ENCODE measurements around the gene DSCAML1. TPM values are rescaled to one million over a fixed set of nuclear protein-coding genes. Genes with fewer than 3 reads are reported as not detected.

Gene DSCAML1
- total and polyA plus RNA-seq, 10 of the 15 experiments (the other 5 are each of a cell fraction or from before 2014, with no cell fraction given): 0.03 to 0.18 (median 0.06) TPM; not detected in 1

DNA sequence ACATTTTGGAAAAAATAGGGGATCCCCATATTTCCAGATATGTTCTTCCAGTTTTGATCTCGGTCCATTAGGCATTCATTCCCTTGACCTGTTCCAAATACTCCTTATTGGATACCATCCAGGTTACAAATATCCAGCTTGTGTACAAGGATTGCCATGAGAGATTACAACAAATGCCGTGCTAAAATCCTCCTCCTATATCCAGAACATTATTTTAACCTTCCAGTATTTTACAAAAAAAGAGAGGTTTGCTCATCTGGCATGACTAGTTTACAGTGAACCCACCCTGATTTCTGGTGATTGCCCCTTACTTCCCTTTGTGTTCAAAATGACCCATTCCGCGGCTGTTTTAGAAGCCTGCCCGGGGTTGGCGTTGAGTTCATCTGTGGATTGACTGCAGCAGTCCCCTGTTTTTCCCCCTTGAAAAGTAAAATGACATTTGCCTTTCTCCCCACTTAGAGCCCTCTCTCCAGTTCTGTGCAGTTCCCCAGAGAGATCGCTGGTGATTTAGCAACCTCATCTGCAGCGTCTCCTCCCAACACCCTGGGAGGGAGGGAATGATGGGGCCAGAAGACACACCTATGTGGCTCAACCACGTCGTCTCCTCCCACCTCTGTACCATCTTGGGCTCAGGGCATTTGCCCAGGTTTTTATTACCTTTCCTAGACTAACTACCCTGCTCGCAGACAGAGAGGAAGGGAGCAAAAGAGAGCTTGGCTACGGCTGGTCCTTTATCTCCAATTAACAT, 73.6 kb downstream of the DSCAML1 start:
- Histone ChIP-seq H4K20me1 (ENCODE audit: control insufficient read depth, insufficient read depth) (no peaks in the 10 kb centered on the region), H3K4me3 (no peak overlapping the region), H3K9ac (ENCODE audit: control insufficient read depth, insufficient read depth, low read length) (no peak overlapping the region), H3K4me2 (ENCODE audit: control insufficient read depth, insufficient read depth) (no peak overlapping the region), H3K27me3 (replicated peaks in 1 of 2; ENCODE audit: control insufficient read depth in 2 of 2, insufficient read depth in 2 of 2, low read length in 1 of 2) (peaks cover 0 to 4% of the 10 kb centered on the region in 2 experiments; a peak in 3 of 4 replicates), H3K27ac (ENCODE audit: control insufficient read depth, insufficient read depth) (no peak overlapping the region), H2AFZ (ENCODE audit: control insufficient read depth, low read depth, low read length) (no peak overlapping the region), H3K9me3 (replicated peaks; ENCODE audit: control insufficient read depth, insufficient read depth, low read length) (no peaks in the 10 kb centered on the region), H3K36me3 (ENCODE audit: control insufficient read depth in 2 of 2, insufficient read depth in 2 of 2, low read length in 1 of 2) (no peaks in the 10 kb centered on the region), H3K79me2 (ENCODE audit: control insufficient read depth, insufficient read depth, low read length) (no peaks in the 10 kb centered on the region), H3K4me1 (ENCODE audit: control insufficient read depth, insufficient read depth, low read length) (no peaks in the 10 kb centered on the region)
- RAD21 ChIA-PET (ENCODE audit: unreplicated experiment): no interaction called here
- 49% methylated on average over 12 of the region's 12 CpGs for WGBS (ENCODE audit: insufficient coverage, insufficient replicate concordance, low lambda C conversion rate, missing lambda C conversion rate)
- ATAC-seq: no peak
- intact Hi-C loops (cut with micrococcal nuclease; ENCODE audit: unreplicated experiment) (no loop called here), in situ Hi-C loops (cut with MboI) (no loop called here)
- CTCF ChIA-PET: interaction anchor here (0.9 to 1.7 kb wide), 3 partner anchors 75 to 94 kb away, joined by 3 read pairs; no protein-coding TSS in a partner anchor
- no peak for TF ChIP-seq NR2C2 (IDR thresholded peaks at IDR 0.05; ENCODE audit: borderline replicate concordance, control insufficient read depth, insufficient read length, low read depth)
- TF ChIP-seq CBX3 (IDR thresholded peaks at IDR 0.05; ENCODE audit: borderline replicate concordance, low read depth): no peak
- TF ChIP-seq BHLHE40 (IDR thresholded peaks at IDR 0.05; ENCODE audit: borderline replicate concordance in 1 of 2, low read depth in 2 of 2, low read length in 1 of 2): no peak
- TF ChIP-seq ASH2L (IDR thresholded peaks at IDR 0.05; ENCODE audit: borderline replicate concordance, low read depth): no peak
- SMC1A ChIA-PET (ENCODE audit: uncharacterized antibody, unreplicated experiment): interaction anchor here (0.6 kb wide), 1 partner anchor 297 kb away, joined by 3 read pairs; no protein-coding TSS in a partner anchor
- no peak for DNase-seq (ENCODE audit: low read depth, low spot score)
- no TSS peak for BruUV-seq (replicated peaks)
- POLR2A ChIA-PET: no interaction called here
- no peak for FAIRE-seq

DNA sequence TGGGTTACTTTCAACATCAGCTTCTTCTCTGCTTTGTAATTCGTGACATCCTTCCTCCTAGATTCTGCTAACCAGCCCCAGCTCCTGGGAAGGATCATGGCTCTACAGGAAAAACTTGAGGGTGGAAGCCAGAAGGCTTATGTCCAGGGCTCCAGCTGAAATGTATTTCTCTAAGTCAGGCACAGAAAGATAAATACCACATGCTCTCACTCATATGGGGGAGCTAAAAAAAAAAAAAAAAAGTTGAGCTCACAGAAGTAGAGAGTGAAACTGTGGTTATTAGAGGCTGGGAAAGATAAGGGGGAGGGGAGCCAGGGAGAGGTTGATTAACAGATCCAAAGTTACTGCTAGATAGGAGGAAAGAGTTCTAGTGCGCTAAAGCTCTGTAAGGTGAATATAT, 74.9 kb downstream of the DSCAML1 start:
- no peak for ATAC-seq
- H3K36me3 ChIP-seq (ENCODE audit: control insufficient read depth in 2 of 2, insufficient read depth in 2 of 2, low read length in 1 of 2): no peaks in the 10 kb centered on the region
- H4K20me1 ChIP-seq (ENCODE audit: control insufficient read depth, insufficient read depth): no peaks in the 10 kb centered on the region
- H3K4me3 ChIP-seq: no peak overlapping the region
- H3K27ac ChIP-seq (ENCODE audit: control insufficient read depth, insufficient read depth): no peak overlapping the region
- RAD21 ChIA-PET (ENCODE audit: unreplicated experiment): interaction anchor here (1.1 to 1.5 kb wide), 2 partner anchors 9 to 33 kb away, joined by 3 to 6 read pairs; no protein-coding TSS in a partner anchor
- 18% methylated on average over 2 of the region's 2 CpGs for WGBS (ENCODE audit: insufficient coverage, insufficient replicate concordance, low lambda C conversion rate, missing lambda C conversion rate)
- no TSS peak for BruUV-seq (replicated peaks)
- FAIRE-seq: no peak
- no peak overlapping the region for H3K9ac ChIP-seq (ENCODE audit: control insufficient read depth, insufficient read depth, low read length)
- no peaks in the 10 kb centered on the region for H3K79me2 ChIP-seq (ENCODE audit: control insufficient read depth, insufficient read depth, low read length)
- peaks cover 0 to 1% of the 10 kb centered on the region in 2 experiments; a peak in 2 of 4 replicates for H3K27me3 ChIP-seq (replicated peaks in 1 of 2; ENCODE audit: control insufficient read depth in 2 of 2, insufficient read depth in 2 of 2, low read length in 1 of 2)
- in situ Hi-C loops (cut with MboI): no loop called here
- no peak for DNase-seq (ENCODE audit: low read depth, low spot score)
- H3K4me2 ChIP-seq (ENCODE audit: control insufficient read depth, insufficient read depth): no peak overlapping the region
- intact Hi-C loops (cut with micrococcal nuclease; ENCODE audit: unreplicated experiment): no loop called here
- POLR2A ChIA-PET: no interaction called here
- SMC1A ChIA-PET (ENCODE audit: uncharacterized antibody, unreplicated experiment): no interaction called here
- no peaks in the 10 kb centered on the region for H3K9me3 ChIP-seq (replicated peaks; ENCODE audit: control insufficient read depth, insufficient read depth, low read length)
- TF ChIP-seq CREB1 (IDR thresholded peaks at IDR 0.05; ENCODE audit: low read depth): no peak
- TF ChIP-seq SP1 (IDR thresholded peaks at IDR 0.05; ENCODE audit: low read depth, low read length): no peak
- no peak for TF ChIP-seq SREBF2 (IDR thresholded peaks at IDR 0.05; ENCODE audit: low read length)
- no peak for TF ChIP-seq ZNF274 (IDR thresholded peaks at IDR 0.05; ENCODE audit: insufficient read depth, insufficient read length)
- no peak for TF ChIP-seq KDM1A (IDR thresholded peaks at IDR 0.05; ENCODE audit: borderline replicate concordance)
- no peak for TF ChIP-seq SMARCA5 (IDR thresholded peaks at IDR 0.05)
- no peak for TF ChIP-seq USF1 (IDR thresholded peaks at IDR 0.05; ENCODE audit: borderline replicate concordance, extremely low read length, insufficient read depth, low read depth, low read length)
- H2AFZ ChIP-seq (ENCODE audit: control insufficient read depth, low read depth, low read length): no peak overlapping the region
- H3K4me1 ChIP-seq (ENCODE audit: control insufficient read depth, insufficient read depth, low read length): no peaks in the 10 kb centered on the region
- CTCF ChIA-PET: interaction anchor here (0.8 to 1.7 kb wide), 4 partner anchors 11 to 95 kb away, joined by 3 read pairs; no protein-coding TSS in a partner anchor

All from GM12878 (cell line).